K562 (cell line): ENCODE data around the gene CADPS2.

Source experiments
- FOXM1 ChIP-seq, 2 experiments: fragments of 450-650 bp in 1 of 2; sonication (generic) in 1 of 2; formaldehyde crosslinking in 1 of 2; IDR thresholded peaks; 2 replicates each; pipeline versions ENCODE4 v1.6.1 to v1.9.0; 2017 to 2022; ENCODE audit warnings: low read depth in 2 of 2, mild to moderate bottlenecking in 2 of 2, missing genetic modification reagents in 1 of 2, moderate library complexity in 1 of 2
- HIVEP1 ChIP-seq: fragments of 250-450 bp; sonication (Bioruptor Pico); IDR thresholded peaks from 2 replicates; pipeline ENCODE4 v1.4.0; 2020; ENCODE audit warnings: mild to moderate bottlenecking

DNA sequence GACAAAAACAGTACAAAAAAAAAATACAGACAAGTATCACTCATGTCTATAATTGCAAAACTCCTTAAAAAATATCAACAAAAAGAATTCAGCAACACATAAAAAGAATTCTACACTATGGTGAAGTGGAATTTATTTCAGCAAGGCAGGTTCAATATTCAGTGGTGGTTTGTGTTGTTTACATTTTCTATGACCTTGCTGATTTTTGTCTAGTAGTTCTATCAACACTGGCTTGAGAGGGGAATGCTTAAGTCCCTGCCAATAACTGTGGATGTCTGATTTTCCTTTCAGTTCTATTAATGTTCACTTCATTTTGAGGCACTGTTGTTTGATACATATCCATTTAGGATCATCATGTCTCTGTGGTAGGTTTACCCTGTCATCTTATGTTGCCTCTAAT is 58.5 kb downstream of the CADPS2 start:
- TF ChIP-seq HIVEP1 (CRISPR knock-in tag), result no peak
- no peak for TF ChIP-seq FOXM1 (IDR thresholded peaks at IDR 0.05; ENCODE audit: low read depth)
- no peak for TF ChIP-seq FOXM1 (CRISPR knock-in tag; IDR thresholded peaks at IDR 0.05; ENCODE audit: low read depth)
